Thoracic aorta (tissue), 2 donors: ENCODE results near the gene SLC16A12. TPM values are rescaled to one million over a fixed set of nuclear protein-coding genes. Genes with fewer than 3 reads are reported as not detected.
"Not testable (repeated sequence)": the region's sequence is repeated elsewhere in the genome, so short reads cannot be mapped to it uniquely, and the experiment has no call there.

Experiments
- ATAC-seq: fragments of 150-250 bp; one replicate; pipeline ENCODE4 v1.8.0; 2017; ENCODE audit warnings: low read depth; ENCODE audit not compliant: insufficient number of reproducible peaks, low FRiP score
- DNase-seq: peaks from one replicate; pipeline ENCODE4 v3.0.0-alpha.2; 2020; ENCODE audit warnings: low spot score
- H3K27ac ChIP-seq, 2 donors: fragments of 200-600 bp; sonication (generic); 1 replicate in 1 of 2; 2 replicates in 1 of 2; pipeline ENCODE4 v1.5.1; 2016; ENCODE audit warnings: mild to moderate bottlenecking in 2 of 2, moderate library complexity in 2 of 2
- H3K27me3 ChIP-seq: fragments of 200-600 bp; sonication (generic); replicated peaks from 2 replicates; pipeline ENCODE4 v1.6.0; 2016; ENCODE audit warnings: mild to moderate bottlenecking; ENCODE audit not compliant: insufficient read depth
- H3K36me3 ChIP-seq: fragments of 200-600 bp; sonication (generic); one replicate; pipeline ENCODE4 v1.5.1; 2016
- H3K4me1 ChIP-seq, 2 donors: fragments of 200-600 bp; sonication (generic); 1 replicate in 1 of 2; 2 replicates in 1 of 2; pipeline versions ENCODE4 v1.5.1 to v1.6.0; 2016; ENCODE audit warnings: low read depth in 2 of 2, mild to moderate bottlenecking in 1 of 2; ENCODE audit not compliant: control insufficient read depth in 1 of 2
- H3K4me3 ChIP-seq: fragments of 200-600 bp; sonication (generic); 2 replicates; pipeline ENCODE4 v1.5.1; 2016; ENCODE audit warnings: mild to moderate bottlenecking
- H3K9me3 ChIP-seq: fragments of 200-600 bp; sonication (generic); 2 replicates; pipeline ENCODE4 v1.5.1; 2016
- total RNA-seq, 2 donors: library from RNA; depleted of rRNA; stranded (reverse); fragments of >200 nt; gene quantifications; one replicate each; pipeline versions ENCODE4 v1.1.0 to v1.2.3, GENCODE V29; 2016
- TF ChIP-seq, protein P1 (sequence below): fragments of 200-600 bp; sonication (generic); IDR thresholded peaks from one replicate; pipeline ENCODE4 v1.5.1; 2019; ENCODE audit warnings: antibody characterized with exemption

Gene SLC16A12
- total RNA-seq, 2 donors from 2014 or later, result 1.2 to 1.5 TPM

DNA sequence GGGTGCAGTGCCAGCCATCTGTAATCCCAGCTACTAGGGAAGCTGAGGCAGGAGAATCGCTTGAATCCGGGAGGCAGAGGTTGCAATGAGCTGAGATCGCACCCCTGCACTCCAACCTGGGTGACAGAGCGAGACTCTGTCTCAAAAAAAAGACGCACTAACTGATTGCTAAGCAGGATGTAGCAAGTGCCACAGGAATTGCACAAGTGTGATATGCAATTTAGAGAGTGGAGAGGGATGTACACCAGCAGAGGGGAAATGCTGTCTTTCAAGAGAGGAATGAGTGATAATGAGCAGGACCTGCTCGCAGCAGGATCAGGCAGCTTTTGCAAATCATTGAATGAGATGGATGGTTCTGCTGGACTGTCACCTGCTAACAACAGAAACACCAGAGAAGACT is 13.3 kb upstream of the SLC16A12 start:
- TF ChIP-seq, protein P1, sequence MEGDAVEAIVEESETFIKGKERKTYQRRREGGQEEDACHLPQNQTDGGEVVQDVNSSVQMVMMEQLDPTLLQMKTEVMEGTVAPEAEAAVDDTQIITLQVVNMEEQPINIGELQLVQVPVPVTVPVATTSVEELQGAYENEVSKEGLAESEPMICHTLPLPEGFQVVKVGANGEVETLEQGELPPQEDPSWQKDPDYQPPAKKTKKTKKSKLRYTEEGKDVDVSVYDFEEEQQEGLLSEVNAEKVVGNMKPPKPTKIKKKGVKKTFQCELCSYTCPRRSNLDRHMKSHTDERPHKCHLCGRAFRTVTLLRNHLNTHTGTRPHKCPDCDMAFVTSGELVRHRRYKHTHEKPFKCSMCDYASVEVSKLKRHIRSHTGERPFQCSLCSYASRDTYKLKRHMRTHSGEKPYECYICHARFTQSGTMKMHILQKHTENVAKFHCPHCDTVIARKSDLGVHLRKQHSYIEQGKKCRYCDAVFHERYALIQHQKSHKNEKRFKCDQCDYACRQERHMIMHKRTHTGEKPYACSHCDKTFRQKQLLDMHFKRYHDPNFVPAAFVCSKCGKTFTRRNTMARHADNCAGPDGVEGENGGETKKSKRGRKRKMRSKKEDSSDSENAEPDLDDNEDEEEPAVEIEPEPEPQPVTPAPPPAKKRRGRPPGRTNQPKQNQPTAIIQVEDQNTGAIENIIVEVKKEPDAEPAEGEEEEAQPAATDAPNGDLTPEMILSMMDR, result no peak
- no peaks in the 10 kb centered on the region for H3K27me3 ChIP-seq
- no peaks in the 10 kb centered on the region for H3K9me3 ChIP-seq
- ATAC-seq (no peak), DNase-seq (no peak)
- H3K4me1 ChIP-seq, result peaks cover 0 to 9% of the 10 kb centered on the region in 2 donors
- H3K36me3 ChIP-seq, result no peaks in the 10 kb centered on the region
- H3K4me3 ChIP-seq, result no peak overlapping the region
- no peak overlapping the region for H3K27ac ChIP-seq

DNA sequence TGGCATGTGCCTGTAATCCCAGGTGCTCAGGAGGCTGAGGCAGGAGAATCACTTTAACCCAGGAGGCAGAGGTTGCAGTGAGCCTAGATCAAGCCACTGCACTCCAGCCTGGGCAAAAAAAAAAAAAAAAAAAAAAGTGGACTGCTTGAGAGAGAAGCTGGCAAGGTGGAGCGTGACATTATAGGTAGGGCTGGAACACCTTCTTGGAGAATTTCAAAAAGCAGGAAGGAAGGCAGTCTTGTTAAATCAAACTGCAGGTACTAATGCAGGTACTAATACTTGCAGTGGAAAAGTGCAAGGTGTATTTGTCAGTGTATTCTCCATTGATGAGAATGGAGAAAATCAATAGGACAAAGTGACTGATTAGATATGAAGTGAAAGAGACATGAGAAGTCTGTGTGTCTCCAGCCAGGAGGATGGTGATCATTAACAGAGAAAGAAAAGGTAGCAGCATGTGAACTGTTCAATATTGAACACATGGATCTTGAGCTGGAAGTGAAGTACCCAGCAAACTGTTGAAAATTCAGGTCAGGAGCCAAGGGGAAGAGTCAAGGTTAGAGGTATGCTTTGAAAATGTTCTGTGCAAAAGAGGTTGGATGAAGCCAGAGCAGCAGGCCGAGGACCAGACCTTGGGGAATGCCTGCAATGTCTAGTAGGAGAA is 12.6 kb upstream of the SLC16A12 start:
- no peak overlapping the region for H3K27ac ChIP-seq
- no peaks in the 10 kb centered on the region for H3K9me3 ChIP-seq
- H3K4me1 ChIP-seq, result peaks cover 0 to 2% of the 10 kb centered on the region in 2 donors
- H3K27me3 ChIP-seq, result no peaks in the 10 kb centered on the region
- H3K36me3 ChIP-seq, result no peaks in the 10 kb centered on the region
- TF ChIP-seq, protein P1, result no peak
- no peak for ATAC-seq
- no peak for DNase-seq
- no peak overlapping the region for H3K4me3 ChIP-seq

DNA sequence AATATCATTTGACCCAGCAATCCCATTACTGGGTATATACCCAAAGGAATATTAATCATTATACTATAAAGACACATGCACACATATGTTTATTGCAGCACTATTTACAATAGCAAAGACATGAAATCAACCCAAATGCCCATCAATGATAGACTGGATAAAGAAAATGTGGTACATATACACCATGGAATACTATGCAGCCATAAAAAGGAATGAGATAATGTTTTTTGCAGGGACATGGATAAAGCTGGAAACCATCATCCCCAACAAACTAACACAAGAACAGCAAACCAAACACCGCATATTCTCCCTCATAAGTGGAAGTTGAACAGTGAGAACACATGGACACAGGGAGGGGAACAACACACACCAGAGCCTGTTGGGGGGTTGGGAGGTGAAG is 11.3 kb upstream of the SLC16A12 start:
- not testable (repeated sequence) for DNase-seq, H3K36me3 ChIP-seq, H3K9me3 ChIP-seq, ATAC-seq, H3K27ac ChIP-seq, H3K27me3 ChIP-seq, H3K4me3 ChIP-seq, H3K4me1 ChIP-seq

DNA sequence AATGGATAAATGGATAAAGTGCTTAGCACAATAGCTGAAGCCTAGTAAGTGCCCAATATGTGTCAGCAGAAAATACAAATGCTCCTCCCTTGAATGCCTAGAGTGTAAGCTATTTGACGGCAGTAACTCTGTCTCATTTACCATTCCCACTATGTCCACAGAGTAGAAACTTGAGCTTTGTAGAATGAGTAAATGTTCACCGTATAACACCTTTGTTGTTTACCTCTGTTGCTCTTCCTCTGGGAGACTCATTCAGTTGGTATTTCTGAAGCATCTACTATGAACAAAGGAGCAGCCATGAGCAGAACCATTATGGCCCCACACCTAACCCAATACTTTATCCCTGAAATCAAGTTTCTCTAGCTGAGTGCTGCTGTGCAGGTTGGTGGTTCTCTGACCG is 8.4 kb upstream of the SLC16A12 start:
- TF ChIP-seq, protein P1, result no peak
- H3K4me1 ChIP-seq, result no peaks in the 10 kb centered on the region
- no peaks in the 10 kb centered on the region for H3K9me3 ChIP-seq

DNA sequence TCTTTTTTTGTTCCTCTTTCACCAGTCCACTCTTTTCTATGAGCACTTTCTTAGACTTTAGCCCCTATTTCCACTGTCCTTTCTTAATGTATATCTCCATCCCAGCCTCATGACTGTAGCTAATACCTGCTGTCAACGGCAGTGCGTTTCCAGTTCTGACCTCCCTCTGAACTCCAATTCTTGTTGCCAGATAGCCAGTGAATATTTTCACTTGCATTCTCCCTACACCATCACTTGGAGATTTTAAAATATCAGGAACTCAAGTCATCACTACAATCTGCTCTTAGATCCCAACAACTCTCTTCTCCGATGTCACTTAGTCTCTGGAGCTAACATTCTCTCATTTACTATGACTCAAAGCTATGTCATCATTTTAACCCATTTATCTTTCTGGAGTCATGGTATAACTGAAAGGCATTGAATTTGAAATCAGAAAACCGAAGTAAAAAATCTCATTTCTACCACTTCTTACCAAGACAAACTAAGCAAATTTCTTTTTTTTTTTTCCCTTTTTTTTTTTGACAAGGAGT is 5.1 kb upstream of the SLC16A12 start:
- TF ChIP-seq, protein P1, result no peak
- H3K4me1 ChIP-seq, result peaks cover 2 to 5% of the 10 kb centered on the region in 2 donors
- H3K36me3 ChIP-seq, result no peaks in the 10 kb centered on the region
- H3K27me3 ChIP-seq, result no peaks in the 10 kb centered on the region
- DNase-seq (no peak), ATAC-seq (no peak)
- H3K4me3 ChIP-seq, result no peak overlapping the region
- no peaks in the 10 kb centered on the region for H3K9me3 ChIP-seq
- H3K27ac ChIP-seq, result no peak overlapping the region

More for the DNA sequence above, 8.4 kb upstream of the SLC16A12 start:
- DNase-seq, result no peak
- no peak overlapping the region for H3K27ac ChIP-seq
- H3K4me3 ChIP-seq, result no peak overlapping the region
- H3K36me3 ChIP-seq, result no peaks in the 10 kb centered on the region
- no peaks in the 10 kb centered on the region for H3K27me3 ChIP-seq
- ATAC-seq, result no peak
